Measurements from ENCODE around the gene NDUFAF4.

Gene NDUFAF4

GRCh38 chr6:96876886-96877545 lies 20.7 kb downstream of the NDUFAF4 start:
- TF ChIP-seq REST (IDR thresholded peaks at IDR 0.05; ENCODE audit: insufficient read depth in 1 of 2, low read depth in 2 of 2, low read length in 2 of 2) = no peak
- TF ChIP-seq SIN3A (IDR thresholded peaks at IDR 0.05; ENCODE audit: borderline replicate concordance, insufficient read depth, low read length) = no peak
- TF ChIP-seq TAF1 (IDR thresholded peaks at IDR 0.05; ENCODE audit: borderline replicate concordance, insufficient read depth, low read length) = no peak
- no peak for TF ChIP-seq POLR2AphosphoS5 (IDR thresholded peaks at IDR 0.05; ENCODE audit: low read depth, low read length)
- no peak for TF ChIP-seq FOXP2 (optimal IDR thresholded peaks at IDR 0.05; ENCODE audit: borderline replicate concordance, extremely low read depth, extremely low read length, insufficient read depth)

GRCh38 chr6:96872976-96873375 lies 24.7 kb downstream of the NDUFAF4 start:
- TF ChIP-seq FOXP2 (optimal IDR thresholded peaks at IDR 0.05; ENCODE audit: borderline replicate concordance, extremely low read depth, extremely low read length, insufficient read depth) = no peak
- no peak for TF ChIP-seq POLR2AphosphoS5 (IDR thresholded peaks at IDR 0.05; ENCODE audit: low read depth, low read length)
- no peak for TF ChIP-seq TAF1 (IDR thresholded peaks at IDR 0.05; ENCODE audit: borderline replicate concordance, insufficient read depth, low read length)
- no peak for TF ChIP-seq SIN3A (IDR thresholded peaks at IDR 0.05; ENCODE audit: borderline replicate concordance, insufficient read depth, low read length)

GRCh38 chr6:96865055-96865405 lies 32.7 kb downstream of the NDUFAF4 start:
- TF ChIP-seq POLR2AphosphoS5 (IDR thresholded peaks at IDR 0.05; ENCODE audit: low read depth, low read length) (no peak), SIN3A (IDR thresholded peaks at IDR 0.05; ENCODE audit: borderline replicate concordance, insufficient read depth, low read length) (no peak), TAF1 (IDR thresholded peaks at IDR 0.05; ENCODE audit: borderline replicate concordance, insufficient read depth, low read length) (no peak), REST (IDR thresholded peaks at IDR 0.05; ENCODE audit: insufficient read depth in 1 of 2, low read depth in 2 of 2, low read length in 2 of 2) (no peak), FOXP2 (optimal IDR thresholded peaks at IDR 0.05; ENCODE audit: borderline replicate concordance, extremely low read depth, extremely low read length, insufficient read depth) (no peak)

GRCh38 chr6:96864216-96865054 lies 33.3 kb downstream of the NDUFAF4 start:
- TF ChIP-seq SIN3A (IDR thresholded peaks at IDR 0.05; ENCODE audit: borderline replicate concordance, insufficient read depth, low read length) = no peak
- no peak for TF ChIP-seq POLR2AphosphoS5 (IDR thresholded peaks at IDR 0.05; ENCODE audit: low read depth, low read length)
- no peak for TF ChIP-seq REST (IDR thresholded peaks at IDR 0.05; ENCODE audit: insufficient read depth in 1 of 2, low read depth in 2 of 2, low read length in 2 of 2)
- no peak for TF ChIP-seq FOXP2 (optimal IDR thresholded peaks at IDR 0.05; ENCODE audit: borderline replicate concordance, extremely low read depth, extremely low read length, insufficient read depth)
- TF ChIP-seq TAF1 (IDR thresholded peaks at IDR 0.05; ENCODE audit: borderline replicate concordance, insufficient read depth, low read length) = no peak

GRCh38 chr6:96862560-96862959 lies 35.1 kb downstream of the NDUFAF4 start:
- TF ChIP-seq FOXP2 (optimal IDR thresholded peaks at IDR 0.05; ENCODE audit: borderline replicate concordance, extremely low read depth, extremely low read length, insufficient read depth) = no peak

- no peak for TF ChIP-seq SIN3A (IDR thresholded peaks at IDR 0.05; ENCODE audit: borderline replicate concordance, insufficient read depth, low read length)
- TF ChIP-seq REST (IDR thresholded peaks at IDR 0.05; ENCODE audit: insufficient read depth in 1 of 2, low read depth in 2 of 2, low read length in 2 of 2) = no peak
- TF ChIP-seq POLR2AphosphoS5 (IDR thresholded peaks at IDR 0.05; ENCODE audit: low read depth, low read length) = no peak
- TF ChIP-seq TAF1 (IDR thresholded peaks at IDR 0.05; ENCODE audit: borderline replicate concordance, insufficient read depth, low read length) = no peak
- TF ChIP-seq FOXP2 (optimal IDR thresholded peaks at IDR 0.05; ENCODE audit: borderline replicate concordance, extremely low read depth, extremely low read length, insufficient read depth) = no peak
Measured at GRCh38 chr6:96861588-96861987, 36.1 kb downstream of the NDUFAF4 start.
